ENCODE data around the gene AARS1. TPM values are rescaled to one million over a fixed set of nuclear protein-coding genes. Genes with fewer than 3 reads are reported as not detected.
"Not testable (repeated sequence)": the region's sequence is repeated elsewhere in the genome, so short reads cannot be mapped to it uniquely, and the experiment has no call there.

Gene AARS1
- total RNA-seq, 1 donor: 8.8 TPM

- peaks cover 14% of the 10 kb centered on the region for H3K4me1 ChIP-seq (ENCODE audit: insufficient read depth, low read length)
- H3K4me3 ChIP-seq (ENCODE audit: low read length): no peak overlapping the region
- H3K9me3 ChIP-seq (ENCODE audit: low read depth, low read length): no peaks in the 10 kb centered on the region
- H3K27me3 ChIP-seq (ENCODE audit: insufficient read depth, low read length): no peaks in the 10 kb centered on the region
These were observed 5.2 kb upstream of the AARS1 start for GRCh38 chr16:70294385-70295025.

GRCh38 chr16:70292148-70292547, 2.8 kb upstream of the AARS1 start:
- peaks cover 15% of the 10 kb centered on the region for H3K4me1 ChIP-seq (ENCODE audit: insufficient read depth, low read length)
- H3K27me3 ChIP-seq (ENCODE audit: insufficient read depth, low read length); H3K9me3 ChIP-seq (ENCODE audit: low read depth, low read length); H3K4me3 ChIP-seq (ENCODE audit: low read length): not testable (repeated sequence)

- H3K9me3 ChIP-seq (ENCODE audit: low read depth, low read length): no peaks in the 10 kb centered on the region
- peaks cover 15% of the 10 kb centered on the region for H3K4me1 ChIP-seq (ENCODE audit: insufficient read depth, low read length)
- H3K27me3 ChIP-seq (ENCODE audit: insufficient read depth, low read length): no peaks in the 10 kb centered on the region
- no peak overlapping the region for H3K4me3 ChIP-seq (ENCODE audit: low read length)
These were observed 1.7 kb upstream of the AARS1 start for GRCh38 chr16:70290949-70291519.

- H3K4me3 ChIP-seq (ENCODE audit: low read length); H3K27me3 ChIP-seq (ENCODE audit: insufficient read depth, low read length); H3K9me3 ChIP-seq (ENCODE audit: low read depth, low read length): not testable (repeated sequence)
- H3K4me1 ChIP-seq (ENCODE audit: insufficient read depth, low read length): peaks cover 21% of the 10 kb centered on the region
These were observed 1.9 kb downstream of the AARS1 start for GRCh38 chr16:70287304-70287971.

GRCh38 chr16:70276392-70276791, 12.9 kb downstream of the AARS1 start:
- Histone ChIP-seq H3K9me3 (ENCODE audit: low read depth, low read length) (no peaks in the 10 kb centered on the region), H3K4me1 (ENCODE audit: insufficient read depth, low read length) (no peaks in the 10 kb centered on the region), H3K27me3 (ENCODE audit: insufficient read depth, low read length) (no peaks in the 10 kb centered on the region), H3K4me3 (ENCODE audit: low read length) (no peak overlapping the region)

GRCh38 chr16:70271696-70272095, 17.6 kb downstream of the AARS1 start:
- no peaks in the 10 kb centered on the region for H3K4me1 ChIP-seq (ENCODE audit: insufficient read depth, low read length)
- no peaks in the 10 kb centered on the region for H3K9me3 ChIP-seq (ENCODE audit: low read depth, low read length)
- no peaks in the 10 kb centered on the region for H3K27me3 ChIP-seq (ENCODE audit: insufficient read depth, low read length)
- H3K4me3 ChIP-seq (ENCODE audit: low read length): no peak overlapping the region

- H3K4me1 ChIP-seq (ENCODE audit: insufficient read depth, low read length): no peaks in the 10 kb centered on the region
- H3K4me3 ChIP-seq (ENCODE audit: low read length): no peak overlapping the region
- H3K9me3 ChIP-seq (ENCODE audit: low read depth, low read length): no peaks in the 10 kb centered on the region
- H3K27me3 ChIP-seq (ENCODE audit: insufficient read depth, low read length): no peaks in the 10 kb centered on the region
These were observed 19.1 kb downstream of the AARS1 start for GRCh38 chr16:70270176-70270575.

- no peaks in the 10 kb centered on the region for H3K9me3 ChIP-seq (ENCODE audit: low read depth, low read length)
- no peaks in the 10 kb centered on the region for H3K27me3 ChIP-seq (ENCODE audit: insufficient read depth, low read length)
- no peaks in the 10 kb centered on the region for H3K4me1 ChIP-seq (ENCODE audit: insufficient read depth, low read length)
- no peak overlapping the region for H3K4me3 ChIP-seq (ENCODE audit: low read length)
These were observed 19.8 kb downstream of the AARS1 start for GRCh38 chr16:70269471-70269870.

GRCh38 chr16:70267922-70268321, 21.4 kb downstream of the AARS1 start:
- H3K9me3 ChIP-seq (ENCODE audit: low read depth, low read length); H3K27me3 ChIP-seq (ENCODE audit: insufficient read depth, low read length); H3K4me1 ChIP-seq (ENCODE audit: insufficient read depth, low read length); H3K4me3 ChIP-seq (ENCODE audit: low read length): not testable (repeated sequence)

GRCh38 chr16:70267516-70267915, 21.8 kb downstream of the AARS1 start:
- Histone ChIP-seq H3K9me3 (ENCODE audit: low read depth, low read length) (no peaks in the 10 kb centered on the region), H3K4me1 (ENCODE audit: insufficient read depth, low read length) (no peaks in the 10 kb centered on the region), H3K4me3 (ENCODE audit: low read length) (no peak overlapping the region), H3K27me3 (ENCODE audit: insufficient read depth, low read length) (no peaks in the 10 kb centered on the region)

- H3K9me3 ChIP-seq (ENCODE audit: low read depth, low read length); H3K4me3 ChIP-seq (ENCODE audit: low read length); H3K27me3 ChIP-seq (ENCODE audit: insufficient read depth, low read length); H3K4me1 ChIP-seq (ENCODE audit: insufficient read depth, low read length): not testable (repeated sequence)
These were observed 29.4 kb downstream of the AARS1 start for GRCh38 chr16:70259903-70260302.

- no peak overlapping the region for H3K4me3 ChIP-seq (ENCODE audit: low read length)
- H3K27me3 ChIP-seq (ENCODE audit: insufficient read depth, low read length): no peaks in the 10 kb centered on the region
- no peaks in the 10 kb centered on the region for H3K4me1 ChIP-seq (ENCODE audit: insufficient read depth, low read length)
- no peaks in the 10 kb centered on the region for H3K9me3 ChIP-seq (ENCODE audit: low read depth, low read length)
These were observed 30.4 kb downstream of the AARS1 start for GRCh38 chr16:70258946-70259345.

GRCh38 chr16:70258065-70258464, 31.2 kb downstream of the AARS1 start:
- no peaks in the 10 kb centered on the region for H3K9me3 ChIP-seq (ENCODE audit: low read depth, low read length)
- no peaks in the 10 kb centered on the region for H3K27me3 ChIP-seq (ENCODE audit: insufficient read depth, low read length)
- H3K4me1 ChIP-seq (ENCODE audit: insufficient read depth, low read length): no peaks in the 10 kb centered on the region
- H3K4me3 ChIP-seq (ENCODE audit: low read length): no peak overlapping the region

- no peak overlapping the region for H3K4me3 ChIP-seq (ENCODE audit: low read length)
- H3K9me3 ChIP-seq (ENCODE audit: low read depth, low read length): no peaks in the 10 kb centered on the region
- no peaks in the 10 kb centered on the region for H3K27me3 ChIP-seq (ENCODE audit: insufficient read depth, low read length)
- H3K4me1 ChIP-seq (ENCODE audit: insufficient read depth, low read length): no peaks in the 10 kb centered on the region
These were observed 31.9 kb downstream of the AARS1 start for GRCh38 chr16:70257391-70257790.

GRCh38 chr16:70255574-70255973, 33.7 kb downstream of the AARS1 start:
- Histone ChIP-seq H3K4me3 (ENCODE audit: low read length) (no peak overlapping the region), H3K4me1 (ENCODE audit: insufficient read depth, low read length) (peaks cover 6% of the 10 kb centered on the region), H3K9me3 (ENCODE audit: low read depth, low read length) (no peaks in the 10 kb centered on the region), H3K27me3 (ENCODE audit: insufficient read depth, low read length) (no peaks in the 10 kb centered on the region)

- H3K27me3 ChIP-seq (ENCODE audit: insufficient read depth, low read length): no peaks in the 10 kb centered on the region
- peaks cover 12% of the 10 kb centered on the region for H3K4me1 ChIP-seq (ENCODE audit: insufficient read depth, low read length)
- no peaks in the 10 kb centered on the region for H3K9me3 ChIP-seq (ENCODE audit: low read depth, low read length)
- H3K4me3 ChIP-seq (ENCODE audit: low read length): no peak overlapping the region
These were observed 34.4 kb downstream of the AARS1 start for GRCh38 chr16:70254965-70255286.

Measured in mononuclear cell (primary cell).